SK-N-MC (cell line): ENCODE data around the gene PRKCB.

ENCODE experiments used
- EZH2 ChIP-seq: fragments of 200-600 bp; sonication (generic); IDR thresholded peaks from one replicate; pipeline ENCODE4 v1.6.1; 2017; ENCODE audit warnings: antibody characterized with exemption
- FOXP2 ChIP-seq: optimal IDR thresholded peaks from 2 replicates; pipeline ENCODE3; 2011; ENCODE audit warnings: mild to moderate bottlenecking, moderate library complexity; ENCODE audit not compliant: insufficient read depth; ENCODE audit errors: extremely low read length, control extremely low read depth
- POLR2AphosphoS5 ChIP-seq: IDR thresholded peaks from 2 replicates; pipeline ENCODE4 v1.6.1; 2012; ENCODE audit warnings: mild to moderate bottlenecking, low read depth, low read length, borderline replicate concordance

DNA sequence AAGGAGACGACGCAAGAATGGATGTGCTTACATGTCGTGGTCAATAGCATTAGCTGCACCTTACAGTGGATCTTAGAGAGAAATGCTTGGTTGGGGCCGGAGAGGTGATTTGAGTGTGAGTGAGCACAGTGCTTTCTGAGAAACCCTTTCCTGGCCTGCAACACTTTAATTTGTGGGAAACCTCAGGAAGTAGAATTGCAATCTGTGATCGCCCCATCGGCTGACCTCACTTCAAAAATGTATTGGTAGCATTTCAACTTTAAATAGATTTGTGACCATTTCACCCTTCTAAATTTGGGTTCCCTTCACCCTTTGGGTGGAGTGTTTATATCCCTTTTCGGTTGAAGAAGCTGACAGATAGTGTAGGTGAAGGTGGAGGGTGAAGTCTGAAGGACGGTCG is 13.2 kb downstream of the PRKCB start:
- TF ChIP-seq EZH2 = no peak
- TF ChIP-seq POLR2AphosphoS5 = no peak
- no peak for TF ChIP-seq FOXP2
